ENCODE data around the gene STX8. TPM values are rescaled to one million over a fixed set of nuclear protein-coding genes. Genes with fewer than 3 reads are reported as not detected.

The STX8 gene
- total RNA-seq, 1 experiment from 2014 or later, result 50.3 TPM

- no peaks in the 10 kb centered on the region for H3K36me3 ChIP-seq (ENCODE audit: control insufficient read depth, insufficient read depth, low read length)
- H3K4me3 ChIP-seq (ENCODE audit: low read depth in 2 of 2, low read length in 2 of 2), result no peak overlapping the region
- no peak overlapping the region for H3K27ac ChIP-seq (ENCODE audit: low read length)
- no peak for TF ChIP-seq TCF7L2 (IDR thresholded peaks at IDR 0.05; ENCODE audit: low read depth, low read length)
- TF ChIP-seq SIN3A (IDR thresholded peaks at IDR 0.05; ENCODE audit: borderline replicate concordance, insufficient read depth, low read depth, low read length), result no peak
- TF ChIP-seq CTCF (IDR thresholded peaks at IDR 0.05), result no peak
- TF ChIP-seq REST (IDR thresholded peaks at IDR 0.05; ENCODE audit: insufficient read depth in 1 of 2, low read depth in 2 of 2, low read length in 1 of 2), result no peak
- TF ChIP-seq POLR2AphosphoS5 (IDR thresholded peaks at IDR 0.05; ENCODE audit: low read depth, low read length), result no peak
- intact Hi-C loops (cut with micrococcal nuclease; ENCODE audit: unreplicated experiment), result no loop called here
- POLR2A ChIA-PET, result no interaction called here
- ATAC-seq, result no peak
- in situ Hi-C loops (cut with HindIII; ENCODE audit: low pct_unique_long_range_greater_than_20kb, low sequenced_read_pairs), result no loop called here
- CTCF ChIA-PET, result interaction anchor here (0.7 kb wide), 1 partner anchor 302 kb away, joined by 5 read pairs; no protein-coding TSS in a partner anchor
- DNase-seq (ENCODE audit: low read depth, low spot score), result no peak
- no TSS peak for BruUV-seq (replicated peaks)
- H3K4me1 ChIP-seq (ENCODE audit: control insufficient read depth, insufficient read depth, low read length), result no peaks in the 10 kb centered on the region
- no peaks in the 10 kb centered on the region for H3K27me3 ChIP-seq (ENCODE audit: control insufficient read depth, insufficient read depth, low read length)
- no peaks in the 10 kb centered on the region for H3K9me3 ChIP-seq (ENCODE audit: control insufficient read depth, insufficient read depth, low read depth, low read length)
These were observed 275.9 kb downstream of the STX8 start for GRCh38 chr17:9299695-9300094.

GRCh38 chr17:9298776-9299295, 276.8 kb downstream of the STX8 start:
- no TSS peak for BruUV-seq (replicated peaks)
- ChIA-PET CTCF (no interaction called here), POLR2A (no interaction called here)
- no peak for DNase-seq (ENCODE audit: low read depth, low spot score)
- ATAC-seq, result no peak
- Histone ChIP-seq H3K27me3 (ENCODE audit: control insufficient read depth, insufficient read depth, low read length) (no peaks in the 10 kb centered on the region), H3K4me3 (ENCODE audit: low read depth in 2 of 2, low read length in 2 of 2) (no peak overlapping the region), H3K4me1 (ENCODE audit: control insufficient read depth, insufficient read depth, low read length) (no peaks in the 10 kb centered on the region), H3K27ac (ENCODE audit: low read length) (no peak overlapping the region), H3K36me3 (ENCODE audit: control insufficient read depth, insufficient read depth, low read length) (no peaks in the 10 kb centered on the region), H3K9me3 (ENCODE audit: control insufficient read depth, insufficient read depth, low read depth, low read length) (no peaks in the 10 kb centered on the region)
- intact Hi-C loops (cut with micrococcal nuclease; ENCODE audit: unreplicated experiment) (no loop called here), in situ Hi-C loops (cut with HindIII; ENCODE audit: low pct_unique_long_range_greater_than_20kb, low sequenced_read_pairs) (no loop called here)
- TF ChIP-seq CTCF (IDR thresholded peaks at IDR 0.05), result no peak
- no peak for TF ChIP-seq REST (IDR thresholded peaks at IDR 0.05; ENCODE audit: insufficient read depth in 1 of 2, low read depth in 2 of 2, low read length in 1 of 2)
- no peak for TF ChIP-seq TCF7L2 (IDR thresholded peaks at IDR 0.05; ENCODE audit: low read depth, low read length)
- TF ChIP-seq POLR2AphosphoS5 (IDR thresholded peaks at IDR 0.05; ENCODE audit: low read depth, low read length), result no peak
- TF ChIP-seq SIN3A (IDR thresholded peaks at IDR 0.05; ENCODE audit: borderline replicate concordance, insufficient read depth, low read depth, low read length), result no peak
